BLaER1 (cell line): ENCODE data around the gene HIP1R.
A peak's percentile ranks its signal among the peaks of the same experiment; 100 is the strongest.

Experiments used
- H3K27ac ChIP-seq: shearing (Covaris generic); formaldehyde crosslinking; 2 replicates; pipeline ENCODE4 v1.8.1; 2022
- H3K27me3 ChIP-seq: shearing (Covaris generic); formaldehyde crosslinking; 2 replicates; pipeline ENCODE4 v1.8.1; 2022
- H3K36me3 ChIP-seq: shearing (Covaris generic); formaldehyde crosslinking; 2 replicates; pipeline ENCODE4 v1.8.1; 2022
- H3K4me1 ChIP-seq: shearing (Covaris generic); formaldehyde crosslinking; 2 replicates; pipeline ENCODE4 v1.8.1; 2022
- H3K4me2 ChIP-seq: shearing (Covaris generic); formaldehyde crosslinking; 2 replicates; pipeline ENCODE4 v1.8.1; 2022
- H3K4me3 ChIP-seq: shearing (Covaris generic); formaldehyde crosslinking; 2 replicates; pipeline ENCODE4 v1.8.1; 2022
- H3K9ac ChIP-seq: shearing (Covaris generic); formaldehyde crosslinking; 2 replicates; pipeline ENCODE4 v1.8.1; 2022
- H3K9me3 ChIP-seq: shearing (Covaris generic); formaldehyde crosslinking; 2 replicates; pipeline ENCODE4 v1.8.1; 2022
- H4K20me1 ChIP-seq: shearing (Covaris generic); formaldehyde crosslinking; 2 replicates; pipeline ENCODE4 v1.8.1; 2022
- Cebpa-rat ChIP-seq: shearing (Covaris generic); IDR thresholded peaks from 2 replicates; pipeline ENCODE4 v1.8.1; 2022

HIP1R gene

DNA sequence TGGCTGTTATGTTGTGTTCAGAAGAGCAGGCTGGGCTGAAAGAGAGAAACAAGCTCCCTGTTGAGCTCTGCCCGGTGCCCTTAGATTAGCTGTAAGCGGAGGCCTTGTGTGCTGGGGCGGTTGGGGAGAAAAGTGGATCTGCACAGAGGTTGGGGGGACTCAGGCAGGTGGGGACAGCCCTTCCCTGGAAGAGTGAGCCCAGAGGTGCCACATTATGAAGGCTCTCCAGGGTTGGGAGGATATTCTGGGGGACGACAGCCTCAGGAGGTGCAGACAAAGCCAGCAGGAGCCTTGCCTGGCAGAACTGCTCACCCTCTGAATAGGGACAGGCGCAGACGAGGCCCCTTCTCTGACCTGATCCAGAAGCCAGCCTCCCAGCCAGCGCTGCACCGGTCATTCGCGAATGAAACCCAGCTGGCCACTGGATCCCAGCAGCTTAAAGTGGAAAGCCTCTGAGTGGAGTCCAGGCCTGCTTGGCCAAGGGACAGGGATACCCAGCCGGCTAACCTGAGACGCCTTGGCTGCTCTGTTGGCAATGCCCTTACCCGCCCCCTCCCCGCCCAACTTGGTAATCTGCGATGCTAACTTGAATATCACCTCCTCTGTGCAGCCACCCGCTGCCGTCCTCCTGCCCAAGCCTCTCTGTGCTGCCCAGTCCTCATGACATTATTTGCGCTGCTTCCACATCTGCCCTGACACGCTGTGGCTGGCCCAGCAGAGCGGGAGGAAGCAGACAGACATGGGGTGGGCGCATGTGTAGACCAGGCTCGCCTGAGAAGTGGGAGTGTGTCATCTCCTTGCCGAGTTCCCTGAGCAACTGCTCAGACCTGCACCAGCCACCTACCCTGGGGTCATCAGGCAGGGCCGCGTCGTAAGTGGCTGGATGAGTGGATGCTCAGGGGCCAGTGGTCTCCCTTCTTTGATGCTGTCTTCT is 5.6 kb downstream of the HIP1R start:
- Histone ChIP-seq H4K20me1 (peaks cover 92% of the 10 kb centered on the region), H3K9me3 (no peaks in the 10 kb centered on the region), H3K27ac (peak overlapping the region; percentile 71), H3K4me3 (no peak overlapping the region), H3K4me2 (peak overlapping the region; percentile 96), H3K36me3 (peaks cover 44% of the 10 kb centered on the region), H3K27me3 (no peaks in the 10 kb centered on the region), H3K9ac (peak overlapping the region; percentile 53), H3K4me1 (peaks cover 91% of the 10 kb centered on the region)
- TF ChIP-seq Cebpa-rat, result no peak

GRCh38 chr12:122841544-122842321 is 6.5 kb downstream of the HIP1R start:
- Histone ChIP-seq H4K20me1 (peaks cover 100% of the 10 kb centered on the region), H3K9ac (peak overlapping the region; percentile 53), H3K4me2 (peak overlapping the region; percentile 96), H3K27ac (peak overlapping the region; percentile 71), H3K4me1 (peaks cover 99% of the 10 kb centered on the region), H3K36me3 (peaks cover 53% of the 10 kb centered on the region), H3K9me3 (no peaks in the 10 kb centered on the region), H3K27me3 (no peaks in the 10 kb centered on the region), H3K4me3 (peak overlapping the region; percentile 23; the same call in 1 of the 2 replicates)
- no peak for TF ChIP-seq Cebpa-rat

GRCh38 chr12:122842505-122843405 is 7.5 kb downstream of the HIP1R start:
- Histone ChIP-seq H3K4me2 (peak overlapping the region; percentile 96), H4K20me1 (peaks cover 100% of the 10 kb centered on the region), H3K4me3 (no peak overlapping the region), H3K4me1 (peaks cover 92% of the 10 kb centered on the region), H3K27me3 (no peaks in the 10 kb centered on the region), H3K9ac (peak overlapping the region; percentile 53), H3K27ac (peak overlapping the region; percentile 71), H3K9me3 (no peaks in the 10 kb centered on the region), H3K36me3 (peaks cover 62% of the 10 kb centered on the region)
- TF ChIP-seq Cebpa-rat, result no peak

- Histone ChIP-seq H3K4me1 (peaks cover 85% of the 10 kb centered on the region), H3K4me2 (peak overlapping the region; percentile 96), H3K27ac (peak overlapping the region; percentile 71), H3K9me3 (no peaks in the 10 kb centered on the region), H3K4me3 (no peak overlapping the region), H3K36me3 (peaks cover 69% of the 10 kb centered on the region), H4K20me1 (peaks cover 100% of the 10 kb centered on the region), H3K27me3 (no peaks in the 10 kb centered on the region), H3K9ac (peak overlapping the region; percentile 60)
- no peak for TF ChIP-seq Cebpa-rat
Measured at GRCh38 chr12:122843455-122843854, 8.2 kb downstream of the HIP1R start.

DNA sequence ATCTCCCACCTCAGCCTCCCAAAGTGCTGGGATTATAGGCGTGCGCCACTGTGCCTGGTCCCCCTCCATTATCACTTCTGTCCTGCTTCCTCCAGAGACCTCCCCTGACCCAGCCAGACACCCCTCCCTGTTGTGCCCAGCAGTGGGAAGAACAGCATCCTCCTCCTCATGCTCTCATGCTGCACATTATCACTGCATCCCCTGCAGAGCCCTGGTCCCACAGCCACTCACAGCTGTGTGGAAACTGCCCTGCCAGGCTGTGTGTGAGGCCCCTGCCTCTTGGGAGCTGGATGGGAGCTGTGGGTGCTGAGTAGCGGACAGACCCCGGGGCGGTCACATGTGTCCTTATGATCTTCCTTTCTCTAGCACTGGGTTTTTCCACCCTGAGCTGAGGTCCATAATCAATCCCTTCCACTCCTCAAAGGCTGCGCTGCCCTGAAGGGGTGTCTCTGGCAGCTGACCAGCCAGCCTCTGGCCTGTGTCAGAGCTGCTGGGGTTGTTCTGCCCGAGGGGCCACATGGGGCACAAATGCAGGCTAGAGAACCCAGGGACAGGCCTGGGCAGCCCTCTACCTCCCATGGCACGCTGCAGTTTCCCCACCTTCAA is 9.2 kb downstream of the HIP1R start:
- no peak overlapping the region for H3K4me3 ChIP-seq
- peak overlapping the region; percentile 71 for H3K27ac ChIP-seq
- H3K9me3 ChIP-seq, result no peaks in the 10 kb centered on the region
- H3K36me3 ChIP-seq, result peaks cover 69% of the 10 kb centered on the region
- H3K4me2 ChIP-seq, result peak overlapping the region; percentile 96
- H3K4me1 ChIP-seq, result peaks cover 75% of the 10 kb centered on the region
- no peaks in the 10 kb centered on the region for H3K27me3 ChIP-seq
- no peak for TF ChIP-seq Cebpa-rat
- peaks cover 100% of the 10 kb centered on the region for H4K20me1 ChIP-seq
- H3K9ac ChIP-seq, result peak overlapping the region; percentile 60

GRCh38 chr12:122845041-122845864 is 10.0 kb downstream of the HIP1R start:
- Histone ChIP-seq H3K36me3 (peaks cover 68% of the 10 kb centered on the region), H3K27me3 (no peaks in the 10 kb centered on the region), H4K20me1 (peaks cover 99% of the 10 kb centered on the region), H3K4me2 (peak overlapping the region; percentile 96), H3K27ac (peak overlapping the region; percentile 71), H3K4me3 (no peak overlapping the region), H3K9ac (peak overlapping the region; percentile 60), H3K9me3 (no peaks in the 10 kb centered on the region), H3K4me1 (peaks cover 67% of the 10 kb centered on the region)
- TF ChIP-seq Cebpa-rat, result no peak

DNA sequence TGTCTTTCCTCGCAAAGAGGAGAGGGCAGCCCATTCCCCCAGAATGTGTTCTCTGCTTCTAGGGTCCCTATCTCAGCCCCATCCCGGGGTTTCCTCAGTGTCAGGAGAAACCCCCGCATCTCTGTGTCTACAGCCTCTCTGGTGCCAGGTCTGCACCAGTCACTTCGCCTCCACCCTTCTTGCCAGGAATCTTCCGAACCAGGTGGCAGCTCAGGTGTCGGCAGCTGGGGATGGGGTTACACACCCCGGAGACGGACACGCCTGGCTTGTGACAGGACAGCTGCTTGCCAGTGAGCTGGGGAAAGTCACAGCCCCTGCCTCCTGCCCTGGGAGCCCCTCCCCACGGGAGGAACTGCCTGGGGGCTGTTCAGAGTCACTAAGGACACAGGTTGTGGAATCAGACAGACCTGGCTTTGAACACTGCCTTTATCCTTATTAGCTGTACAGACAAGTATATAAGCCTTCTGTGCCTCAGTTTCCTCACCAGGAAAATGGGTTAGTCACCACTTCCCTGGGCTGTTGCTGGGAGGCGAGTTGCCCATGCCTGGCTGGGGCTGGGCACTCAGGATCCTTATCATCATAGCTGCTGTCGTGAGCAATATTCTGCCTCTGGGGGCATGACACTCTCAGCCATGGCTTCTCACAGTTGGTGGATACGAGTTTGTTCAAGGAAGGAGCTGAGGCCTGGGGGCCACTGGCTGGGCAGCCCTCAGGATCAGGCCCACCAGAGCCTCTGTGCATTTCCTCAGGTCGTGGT is 10.8 kb downstream of the HIP1R start:
- Histone ChIP-seq H3K4me3 (no peak overlapping the region), H3K9me3 (no peaks in the 10 kb centered on the region), H3K4me2 (peak overlapping the region; percentile 96), H3K27me3 (no peaks in the 10 kb centered on the region), H3K9ac (peak overlapping the region; percentile 60), H3K4me1 (peaks cover 63% of the 10 kb centered on the region), H3K36me3 (peaks cover 67% of the 10 kb centered on the region), H3K27ac (peak overlapping the region; percentile 71), H4K20me1 (peaks cover 94% of the 10 kb centered on the region)
- no peak for TF ChIP-seq Cebpa-rat
